ENCODE data around the gene RECK. TPM values are rescaled to one million over a fixed set of nuclear protein-coding genes. Genes with fewer than 3 reads are reported as not detected.
"Not testable (repeated sequence)": the region's sequence is repeated elsewhere in the genome, so short reads cannot be mapped to it uniquely, and the experiment has no call there.

Gene RECK
- total RNA-seq, 8 experiments from 2014 or later, result 3.9 to 42.2 (median 8.0) TPM

- Histone ChIP-seq H3K27ac (no peak overlapping the region), H3K4me1 (replicated peaks in 1 of 2) (no peaks in the 10 kb centered on the region), H3K4me3 (no peak overlapping the region)
- ATAC-seq (replicated peaks in 6 of 8), result no peak
- 78 to 100% (median 93%) methylated on average over 1 to 3 of the region's 3 CpGs; no CpG with 5 or more reads in 1 of the 10 experiments for WGBS, 10 experiments
- in situ Hi-C loops (cut with MboI; ENCODE audit: low pct_unique_long_range_greater_than_20kb in 2 of 9, low sequenced_read_pairs in 9 of 9, unreplicated experiment in 9 of 9), result no loop called here
These were observed 13.8 kb downstream of the RECK start for GRCh38 chr9:36050476-36050875.

GRCh38 chr9:36051317-36051716 is 14.6 kb downstream of the RECK start:
- no peaks in the 10 kb centered on the region for H3K4me1 ChIP-seq (replicated peaks in 1 of 2)
- H3K4me3 ChIP-seq, result no peak overlapping the region
- in situ Hi-C loops (cut with MboI; ENCODE audit: low pct_unique_long_range_greater_than_20kb in 2 of 9, low sequenced_read_pairs in 9 of 9, unreplicated experiment in 9 of 9), result no loop called here
- ATAC-seq (replicated peaks in 6 of 8), result no peak
- no peak overlapping the region for H3K27ac ChIP-seq
- WGBS, 10 experiments, result 0 to 100% (median 80%) methylated on average over 1 to 2 of the region's 2 CpGs

- Histone ChIP-seq H3K4me3 (no peak overlapping the region), H3K27ac (no peak overlapping the region), H3K4me1 (replicated peaks in 1 of 2) (no peaks in the 10 kb centered on the region)
- in situ Hi-C loops (cut with MboI; ENCODE audit: low pct_unique_long_range_greater_than_20kb in 2 of 9, low sequenced_read_pairs in 9 of 9, unreplicated experiment in 9 of 9), result no loop called here
- WGBS, 10 experiments, result 40 to 75% (median 55%) methylated on average over 1 to 3 of the region's 3 CpGs; no CpG with 5 or more reads in 3 of the 10 experiments
- ATAC-seq (replicated peaks in 6 of 8), result no peak
These were observed 17.3 kb downstream of the RECK start for GRCh38 chr9:36053971-36054370.

GRCh38 chr9:36056896-36057295 is 20.2 kb downstream of the RECK start:
- no peak overlapping the region for H3K4me3 ChIP-seq
- WGBS, 10 experiments, result 25 to 90% (median 67%) methylated on average over 1 to 3 of the region's 3 CpGs
- H3K4me1 ChIP-seq (replicated peaks in 1 of 2), result no peaks in the 10 kb centered on the region
- H3K27ac ChIP-seq, result no peak overlapping the region
- ATAC-seq (replicated peaks in 6 of 8), result no peak
- in situ Hi-C loops (cut with MboI; ENCODE audit: low pct_unique_long_range_greater_than_20kb in 2 of 9, low sequenced_read_pairs in 9 of 9, unreplicated experiment in 9 of 9), result no loop called here

GRCh38 chr9:36063804-36064447 is 27.2 kb downstream of the RECK start:
- H3K4me1 ChIP-seq (replicated peaks in 1 of 2), result no peaks in the 10 kb centered on the region
- WGBS, 10 experiments, result 51 to 100% (median 100%) methylated on average over 1 to 2 of the region's 2 CpGs; no CpG with 5 or more reads in 2 of the 10 experiments
- no peak for ATAC-seq (replicated peaks in 6 of 8)
- no peak overlapping the region for H3K4me3 ChIP-seq
- in situ Hi-C loops (cut with MboI; ENCODE audit: low pct_unique_long_range_greater_than_20kb in 2 of 9, low sequenced_read_pairs in 9 of 9, unreplicated experiment in 9 of 9), result no loop called here
- no peak overlapping the region for H3K27ac ChIP-seq

GRCh38 chr9:36064448-36065037 is 27.8 kb downstream of the RECK start:
- WGBS, 10 experiments, result 0 to 100% (median 58%) methylated on average over 1 of the region's 1 CpG; no CpG with 5 or more reads in 4 of the 10 experiments
- ATAC-seq (replicated peaks in 6 of 8), result no peak
- in situ Hi-C loops (cut with MboI; ENCODE audit: low pct_unique_long_range_greater_than_20kb in 2 of 9, low sequenced_read_pairs in 9 of 9, unreplicated experiment in 9 of 9), result no loop called here
- Histone ChIP-seq H3K4me1 (replicated peaks in 1 of 2) (no peaks in the 10 kb centered on the region), H3K27ac (no peak overlapping the region), H3K4me3 (no peak overlapping the region)

GRCh38 chr9:36074055-36074454 is 37.3 kb downstream of the RECK start:
- WGBS, 10 experiments, result 83 to 100% (median 100%) methylated on average over 1 of the region's 1 CpG; no CpG with 5 or more reads in 3 of the 10 experiments

GRCh38 chr9:36074870-36075532 is 38.3 kb downstream of the RECK start:
- ATAC-seq (replicated peaks in 6 of 8), result peak in 4 of 8 experiments; percentile 88 to 97 (median 97)
- Histone ChIP-seq H3K4me1 (replicated peaks in 1 of 2) (no peaks in the 10 kb centered on the region), H3K27ac (no peak overlapping the region), H3K4me3 (no peak overlapping the region)
- in situ Hi-C loops (cut with MboI; ENCODE audit: low pct_unique_long_range_greater_than_20kb in 2 of 9, low sequenced_read_pairs in 9 of 9, unreplicated experiment in 9 of 9), result no loop called here
- WGBS, 10 experiments, result 0 to 100% (median 85%) methylated on average over 1 to 2 of the region's 2 CpGs; no CpG with 5 or more reads in 3 of the 10 experiments

More at GRCh38 chr9:36074055-36074454, 37.3 kb downstream of the RECK start:
- H3K27ac ChIP-seq, result no peak overlapping the region
- H3K4me3 ChIP-seq, result no peak overlapping the region
- no peaks in the 10 kb centered on the region for H3K4me1 ChIP-seq (replicated peaks in 1 of 2)
- in situ Hi-C loops (cut with MboI; ENCODE audit: low pct_unique_long_range_greater_than_20kb in 2 of 9, low sequenced_read_pairs in 9 of 9, unreplicated experiment in 9 of 9), result no loop called here
- no peak for ATAC-seq (replicated peaks in 6 of 8)

GRCh38 chr9:36078051-36078450 is 41.3 kb downstream of the RECK start:
- in situ Hi-C loops (cut with MboI; ENCODE audit: low pct_unique_long_range_greater_than_20kb in 2 of 9, low sequenced_read_pairs in 9 of 9, unreplicated experiment in 9 of 9), result no loop called here
- H3K4me3 ChIP-seq, result no peak overlapping the region
- H3K27ac ChIP-seq, result no peak overlapping the region
- WGBS, 10 experiments, result 70 to 100% (median 100%) methylated on average over 1 of the region's 1 CpG; no CpG with 5 or more reads in 2 of the 10 experiments
- no peak for ATAC-seq (replicated peaks in 6 of 8)
- no peaks in the 10 kb centered on the region for H3K4me1 ChIP-seq (replicated peaks in 1 of 2)

- no peaks in the 10 kb centered on the region for H3K4me1 ChIP-seq (replicated peaks in 1 of 2)
- no peak overlapping the region for H3K27ac ChIP-seq
- in situ Hi-C loops (cut with MboI; ENCODE audit: low pct_unique_long_range_greater_than_20kb in 2 of 9, low sequenced_read_pairs in 9 of 9, unreplicated experiment in 9 of 9), result no loop called here
- ATAC-seq (replicated peaks in 6 of 8), result no peak
- 86 to 100% (median 100%) methylated on average over 1 to 3 of the region's 3 CpGs; no CpG with 5 or more reads in 2 of the 10 experiments for WGBS, 10 experiments
- H3K4me3 ChIP-seq, result no peak overlapping the region
These were observed 43.8 kb downstream of the RECK start for GRCh38 chr9:36080519-36080918.

GRCh38 chr9:36082931-36083330 is 46.2 kb downstream of the RECK start:
- H3K4me3 ChIP-seq, result no peak overlapping the region
- no peak for ATAC-seq (replicated peaks in 6 of 8)
- WGBS, 10 experiments, result 20 to 90% (median 74%) methylated on average over 1 to 5 of the region's 5 CpGs; no CpG with 5 or more reads in 3 of the 10 experiments
- no peak overlapping the region for H3K27ac ChIP-seq
- no peaks in the 10 kb centered on the region for H3K4me1 ChIP-seq (replicated peaks in 1 of 2)
- in situ Hi-C loops (cut with MboI; ENCODE audit: low pct_unique_long_range_greater_than_20kb in 2 of 9, low sequenced_read_pairs in 9 of 9, unreplicated experiment in 9 of 9), result no loop called here

GRCh38 chr9:36086442-36086841 is 49.7 kb downstream of the RECK start:
- H3K27ac ChIP-seq, result no peak overlapping the region
- 80 to 100% (median 96%) methylated on average over 1 to 7 of the region's 7 CpGs; no CpG with 5 or more reads in 3 of the 10 experiments for WGBS, 10 experiments
- no peak overlapping the region for H3K4me3 ChIP-seq
- in situ Hi-C loops (cut with MboI; ENCODE audit: low pct_unique_long_range_greater_than_20kb in 2 of 9, low sequenced_read_pairs in 9 of 9, unreplicated experiment in 9 of 9), result no loop called here
- H3K4me1 ChIP-seq (replicated peaks in 1 of 2), result no peaks in the 10 kb centered on the region
- ATAC-seq (replicated peaks in 6 of 8), result no peak

- in situ Hi-C loops (cut with MboI; ENCODE audit: low pct_unique_long_range_greater_than_20kb in 2 of 9, low sequenced_read_pairs in 9 of 9, unreplicated experiment in 9 of 9); H3K4me3 ChIP-seq; H3K4me1 ChIP-seq (replicated peaks in 1 of 2); H3K27ac ChIP-seq; ATAC-seq (replicated peaks in 6 of 8): not testable (repeated sequence)
These were observed 50.3 kb downstream of the RECK start for GRCh38 chr9:36087054-36087453.

All from motor neuron (in vitro differentiated cells).